H1 (cell line): ENCODE measurements around the gene SVEP1. TPM values are rescaled to one million over a fixed set of nuclear protein-coding genes. Genes with fewer than 3 reads are reported as not detected.

Experiments used
- CTCF ChIA-PET: fragments of 300-600 bp; sonication (Branson Sonifier 250); formaldehyde crosslinking; loops from one replicate; lab custom pipeline; 2021; ENCODE audit not compliant: partially characterized antibody; lab: Charles Lee
- POLR2A ChIA-PET: fragments of 300-600 bp; sonication (Branson Sonifier 250); formaldehyde crosslinking; loops from one replicate; lab custom pipeline; 2021; ENCODE audit warnings: inconsistent platforms; ENCODE audit not compliant: partially characterized antibody; lab: Charles Lee
- DNase-seq, 2 experiments: peaks; one replicate each; pipeline versions ENCODE4 v3.0.0 to v3.0.0-alpha.2; 2010 to 2022; ENCODE audit warnings: low spot score in 2 of 2, low read depth in 1 of 2, mixed read lengths in 1 of 2
- FAIRE-seq: peaks from 2 replicates; lab custom pipeline; 2011; peaks lifted over from hg19 to GRCh38; lab: Jason Lieb, UNC
- H2AFZ ChIP-seq: 2 replicates; pipeline ENCODE4 v1.8.1; 2012; ENCODE audit warnings: low read length, inconsistent platforms
- H2AK5ac ChIP-seq: 2 replicates; pipeline ENCODE4 v1.6.1; 2013; ENCODE audit warnings: low read depth, low read length
- H2BK120ac ChIP-seq: replicated peaks from 2 replicates; pipeline ENCODE3; 2013; ENCODE audit warnings: low read depth, low read length, inconsistent platforms
- H2BK12ac ChIP-seq: 2 replicates; pipeline ENCODE4 v1.6.1; 2013; ENCODE audit warnings: low read depth, low read length
- H2BK15ac ChIP-seq: 2 replicates; pipeline ENCODE4 v1.6.1; 2013; ENCODE audit warnings: low read length
- H2BK20ac ChIP-seq: 2 replicates; pipeline ENCODE4 v1.6.1; 2013; ENCODE audit warnings: low read length
- H2BK5ac ChIP-seq: 2 replicates; pipeline ENCODE4 v1.6.1; 2013; ENCODE audit warnings: low read depth, low read length
- H3K14ac ChIP-seq: 2 replicates; pipeline ENCODE4 v1.6.1; 2013; ENCODE audit warnings: inconsistent platforms; ENCODE audit not compliant: insufficient read length
- H3K18ac ChIP-seq: 2 replicates; pipeline ENCODE4 v1.6.1; 2013; ENCODE audit warnings: low read length; ENCODE audit errors: extremely low read depth
- H3K23ac ChIP-seq: 2 replicates; pipeline ENCODE4 v1.6.1; 2013; ENCODE audit warnings: inconsistent platforms; ENCODE audit not compliant: insufficient read length
- H3K23me2 ChIP-seq: 2 replicates; pipeline ENCODE4 v1.6.1; 2013; ENCODE audit warnings: low read depth, low read length
- H3K27ac ChIP-seq: 2 replicates; pipeline ENCODE4 v1.6.1; 2011; ENCODE audit warnings: low read depth, low read length, inconsistent platforms
- H3K27me3 ChIP-seq, 4 experiments: replicated peaks in 1 of 4; 1 replicate in 1 of 4; 2 replicates in 3 of 4; pipeline versions ENCODE4 v1.6.1 to v1.8.1; 2011 to 2013; ENCODE audit warnings: low read length in 3 of 4, mild to moderate bottlenecking in 3 of 4, inconsistent platforms in 2 of 4, mixed read lengths in 2 of 4, moderate library complexity in 1 of 4; ENCODE audit not compliant: control insufficient read depth in 3 of 4, insufficient read depth in 3 of 4; ENCODE audit errors: extremely low read depth in 1 of 4
- H3K36me3 ChIP-seq, 4 experiments: 2 replicates each; pipeline versions ENCODE4 v1.6.1 to v1.8.1; 2011 to 2013; ENCODE audit warnings: mild to moderate bottlenecking in 4 of 4, low read length in 3 of 4, moderate library complexity in 2 of 4, control low read depth in 1 of 4, inconsistent platforms in 1 of 4; ENCODE audit not compliant: insufficient read depth in 4 of 4, control insufficient read depth in 2 of 4
- H3K4ac ChIP-seq: replicated peaks from 2 replicates; pipeline ENCODE3; 2013; ENCODE audit warnings: low read length, low read depth, mixed read lengths, inconsistent platforms; ENCODE audit not compliant: insufficient read length
- H3K4me1 ChIP-seq, 4 experiments: replicated peaks in 1 of 4; 1 replicate in 1 of 4; 2 replicates in 3 of 4; pipeline versions ENCODE4 v1.6.1 to v1.8.1; 2011 to 2013; ENCODE audit warnings: low read length in 3 of 4, inconsistent platforms in 2 of 4, mixed read lengths in 1 of 4; ENCODE audit not compliant: insufficient read depth in 4 of 4, control insufficient read depth in 3 of 4
- H3K4me2 ChIP-seq, 2 experiments: 2 replicates each; pipeline versions ENCODE4 v1.6.1 to v1.8.1; 2011 to 2013; ENCODE audit warnings: low read depth in 2 of 2, low read length in 2 of 2, control low read depth in 1 of 2, inconsistent platforms in 1 of 2, mild to moderate bottlenecking in 1 of 2; ENCODE audit not compliant: insufficient read depth in 1 of 2
- H3K4me3 ChIP-seq, 4 experiments: fragments of 200-600, 300-600 bp in 1 of 4; sonication (generic), shearing (Covaris generic), sonication (Bioruptor Twin) in 1 of 4; 2 replicates each; pipeline versions ENCODE4 v1.5.1 to v1.8.1; 2011 to 2016; ENCODE audit warnings: low read length in 4 of 4, low read depth in 3 of 4, control low read depth in 2 of 4, inconsistent platforms in 2 of 4, mild to moderate bottlenecking in 2 of 4, mixed read lengths in 1 of 4, moderate library complexity in 1 of 4; ENCODE audit not compliant: insufficient read depth in 2 of 4; ENCODE audit errors: extremely low read depth in 1 of 4
- H3K56ac ChIP-seq: replicated peaks from 2 replicates; pipeline ENCODE3; 2013; ENCODE audit warnings: low read depth, mild to moderate bottlenecking, mixed read lengths, low read length, inconsistent platforms; ENCODE audit not compliant: insufficient read length
- H3K79me1 ChIP-seq: 2 replicates; pipeline ENCODE4 v1.6.1; 2013; ENCODE audit warnings: low read depth, low read length, control low read depth
- H3K79me2 ChIP-seq, 2 experiments: 2 replicates each; pipeline versions ENCODE4 v1.6.1 to v1.8.1; 2012 to 2013; ENCODE audit warnings: low read length in 2 of 2, mild to moderate bottlenecking in 2 of 2, inconsistent platforms in 1 of 2; ENCODE audit not compliant: insufficient read depth in 2 of 2, control insufficient read depth in 1 of 2
- H3K9ac ChIP-seq, 4 experiments: replicated peaks in 1 of 4; 1 replicate in 1 of 4; 2 replicates in 3 of 4; pipeline versions ENCODE4 v1.6.1 to v1.8.1; 2011 to 2013; ENCODE audit warnings: low read depth in 3 of 4, low read length in 3 of 4, control low read depth in 2 of 4, mild to moderate bottlenecking in 2 of 4, moderate library complexity in 2 of 4, inconsistent platforms in 1 of 4; ENCODE audit errors: extremely low read depth in 1 of 4
- H3K9me3 ChIP-seq, 2 experiments: 2 replicates each; pipeline versions ENCODE4 v1.6.1 to v1.8.1; 2012 to 2013; ENCODE audit warnings: mild to moderate bottlenecking in 2 of 2, moderate library complexity in 2 of 2, control low read depth in 1 of 2, inconsistent platforms in 1 of 2, low read depth in 1 of 2, low read length in 1 of 2, mixed read lengths in 1 of 2; ENCODE audit not compliant: insufficient read depth in 2 of 2
- H4K20me1 ChIP-seq, 2 experiments: replicated peaks in 1 of 2; 2 replicates each; pipeline versions ENCODE3 to v1.8.1; 2011 to 2013; ENCODE audit warnings: inconsistent platforms in 2 of 2, low read length in 2 of 2, mild to moderate bottlenecking in 1 of 2; ENCODE audit not compliant: insufficient read depth in 2 of 2, control insufficient read depth in 1 of 2
- H4K5ac ChIP-seq: 2 replicates; pipeline ENCODE4 v1.6.1; 2013; ENCODE audit warnings: low read length, low read depth, mixed read lengths, inconsistent platforms; ENCODE audit not compliant: insufficient read length
- H4K8ac ChIP-seq: 2 replicates; pipeline ENCODE4 v1.8.0; 2013; ENCODE audit warnings: mild to moderate bottlenecking, moderate library complexity, low read length, inconsistent platforms; ENCODE audit not compliant: insufficient read depth; ENCODE audit errors: extremely low read depth
- H4K91ac ChIP-seq: replicated peaks from 2 replicates; pipeline ENCODE3; 2013; ENCODE audit warnings: low read length, mixed read lengths, inconsistent platforms; ENCODE audit not compliant: insufficient read length
- CTBP2 ChIP-seq: IDR thresholded peaks from 2 replicates; pipeline ENCODE4 v1.7.0; 2011; ENCODE audit warnings: borderline replicate concordance, mild to moderate bottlenecking, moderate library complexity, mixed read lengths, low read length; ENCODE audit not compliant: insufficient read depth, insufficient read length
- EGR1 ChIP-seq: IDR thresholded peaks from 2 replicates; pipeline ENCODE4 v1.6.1; 2011; ENCODE audit warnings: low read depth, low read length, borderline replicate concordance
- JUN ChIP-seq: IDR thresholded peaks from 2 replicates; pipeline ENCODE4 v1.6.1; 2011; ENCODE audit warnings: low read depth, mild to moderate bottlenecking, improper control_type of control experiment, low read length
- MAFK ChIP-seq: IDR thresholded peaks from 2 replicates; pipeline ENCODE4 v1.6.1; 2012; ENCODE audit warnings: low read depth, mild to moderate bottlenecking, improper control_type of control experiment, low read length
- POLR2AphosphoS5 ChIP-seq: IDR thresholded peaks from 2 replicates; pipeline ENCODE4 v1.6.1; 2011; ENCODE audit warnings: low read depth, low read length
- POU5F1 ChIP-seq: IDR thresholded peaks from 2 replicates; pipeline ENCODE4 v1.6.1; 2011; ENCODE audit warnings: low read depth, mild to moderate bottlenecking, low read length, moderate library complexity
- WGBS, 2 experiments: shearing (Covaris generic) in 1 of 2; methylation state at CpG; one replicate each; pipeline versions ENCODE4 v1.1.6 to v1.1.7; 2013 to 2015; ENCODE audit warnings: low lambda C conversion rate in 2 of 2, mixed read lengths in 2 of 2, inconsistent platforms in 1 of 2, low coverage in 1 of 2, missing lambda C conversion rate in 1 of 2; ENCODE audit not compliant: insufficient replicate concordance in 2 of 2, insufficient coverage in 1 of 2, insufficient read length in 1 of 2; ENCODE audit errors: extremely low coverage in 1 of 2, missing lambda C conversion rate in 1 of 2; 5-methylcytosine and 5-hydroxymethylcytosine counted together
- polyA plus RNA-seq, 7 experiments: library from polyadenylated mRNA; depleted of rRNA in 3 of 7; stranded (reverse) in 5 of 7; unstranded in 2 of 7; fragments of >200 nt in 5 of 7; fragments of 200-250 nt in 2 of 7; gene quantifications; 1 replicate in 5 of 7; 2 replicates in 1 of 7; 4 replicates in 1 of 7; pipeline versions ENCODE4 v1.2.1 to v1.2.3, GENCODE V29; 2011 to 2013; ENCODE audit warnings: missing spikeins in 2 of 7, mixed read lengths in 2 of 7
- total RNA-seq: library from RNA; stranded (reverse); fragmentation: NEBNext Ultra II Directional; extraction: Animal tissue kit (Norgen Biotek cat#: 25700); gene quantifications from 2 replicates; pipeline ENCODE4 v1.2.1, GENCODE V29; 2021

SVEP1 gene
- total and polyA plus RNA-seq, 2 of the 8 experiments (the other 6 are each of a cell fraction or from before 2014, with no cell fraction given) = 0.11 to 0.37 TPM

- Histone ChIP-seq H4K91ac (no peak overlapping the region), H3K27me3 (no peaks in the 10 kb centered on the region), H3K79me1 (no peaks in the 10 kb centered on the region), H2BK120ac (no peak overlapping the region), H4K20me1 (no peaks in the 10 kb centered on the region), H3K23me2 (no peaks in the 10 kb centered on the region), H4K5ac (no peak overlapping the region), H2AK5ac (no peak overlapping the region), H2BK20ac (no peak overlapping the region), H3K14ac (no peak overlapping the region), H3K23ac (no peak overlapping the region), H2BK15ac (no peak overlapping the region), H3K18ac (no peak overlapping the region), H3K9me3 (no peaks in the 10 kb centered on the region), H2BK5ac (no peak overlapping the region), H2BK12ac (no peak overlapping the region), H3K4me1 (peaks cover 0 to 3% (median 0%) of the 10 kb centered on the region in 4 experiments; a peak in 1 of 7 replicates), H3K4me3 (no peak overlapping the region), H4K8ac (no peak overlapping the region), H3K4ac (no peak overlapping the region), H3K36me3 (no peaks in the 10 kb centered on the region), H3K9ac (no peak overlapping the region), H3K4me2 (no peak overlapping the region), H3K56ac (no peak overlapping the region), H2AFZ (no peak overlapping the region), H3K27ac (no peak overlapping the region), H3K79me2 (no peaks in the 10 kb centered on the region)
- CTCF ChIA-PET = no interaction called here
- DNase-seq (no peak), FAIRE-seq (no peak)
- WGBS, 2 experiments = 96% methylated on average over 6 of the region's 6 CpGs; no CpG with 5 or more reads in 1 of the 2 experiments
- POLR2A ChIA-PET = no interaction called here
- TF ChIP-seq CTBP2 (no peak), POU5F1 (no peak), JUN (no peak), POLR2AphosphoS5 (no peak), MAFK (no peak), EGR1 (no peak)
Measured at GRCh38 chr9:110472111-110472510, 107.4 kb downstream of the SVEP1 start.
